GM12878 (cell line): Measurements from ENCODE around the gene NT5DC3. TPM values are rescaled to one million over a fixed set of nuclear protein-coding genes. Genes with fewer than 3 reads are reported as not detected.

Experiments used
- ATAC-seq: fragments of 200-7000 bp; cut with Tn5 transposase; 3 replicates; pipeline ENCODE4 v1.9.1; 2020; ENCODE audit warnings: mild to moderate bottlenecking, moderate library complexity
- BruUV-seq: library from RNA; stranded (reverse); fragments of 400-500 nt; replicated peaks from 2 replicates; lab custom pipeline; 2021; lab: Mats Ljungman, UMichigan
- CTCF ChIA-PET: fragments of 300-600 bp; sonication (Branson Sonifier 250); formaldehyde crosslinking; extraction: SDS; loops from one replicate; lab custom pipeline; 2021; ENCODE audit warnings: inconsistent platforms; lab: Yijun Ruan, JAX
- POLR2A ChIA-PET: fragments of 350-600 bp; formaldehyde crosslinking; extraction: SDS; loops from one replicate; lab custom pipeline; 2021; ENCODE audit warnings: inconsistent platforms; lab: Charles Lee
- RAD21 ChIA-PET: fragments of 300-600 bp; sonication (Branson Sonifier 250); formaldehyde crosslinking; loops from one replicate; lab custom pipeline; 2023; ENCODE audit warnings: antibody characterized with exemption; ENCODE audit not compliant: unreplicated experiment; lab: Charles Lee
- SMC1A ChIA-PET: fragments of 300-600 bp; sonication (Branson Sonifier 250); formaldehyde crosslinking; loops from one replicate; lab custom pipeline; 2023; ENCODE audit not compliant: unreplicated experiment, uncharacterized antibody; lab: Charles Lee
- DNase-seq: peaks from one replicate; pipeline ENCODE4 v3.0.0-alpha.2; 2011; ENCODE audit warnings: low read depth, low spot score
- FAIRE-seq: peaks from 3 replicates; lab custom pipeline; 2011; peaks lifted over from hg19 to GRCh38; lab: Jason Lieb, UNC
- H2AFZ ChIP-seq: 2 replicates; pipeline ENCODE4 v1.6.0; 2011; ENCODE audit warnings: low read depth, low read length, control low read depth; ENCODE audit not compliant: control insufficient read depth
- H3K27ac ChIP-seq: 2 replicates; pipeline ENCODE4 v1.5.1; 2011; ENCODE audit warnings: control low read depth; ENCODE audit not compliant: control insufficient read depth, insufficient read depth
- H3K27me3 ChIP-seq, 2 experiments: replicated peaks in 1 of 2; 2 replicates each; pipeline versions ENCODE4 v1.6.0 to v1.6.1; 2011; ENCODE audit warnings: low read length in 1 of 2; ENCODE audit not compliant: control insufficient read depth in 2 of 2, insufficient read depth in 2 of 2
- H3K36me3 ChIP-seq, 2 experiments: 2 replicates each; pipeline ENCODE4 v1.5.1; 2011; ENCODE audit warnings: low read length in 1 of 2; ENCODE audit not compliant: control insufficient read depth in 2 of 2, insufficient read depth in 2 of 2
- H3K4me1 ChIP-seq: 2 replicates; pipeline ENCODE4 v1.6.1; 2011; ENCODE audit warnings: mild to moderate bottlenecking, low read length, moderate library complexity, mixed read lengths; ENCODE audit not compliant: control insufficient read depth, insufficient read depth
- H3K4me2 ChIP-seq: 2 replicates; pipeline ENCODE4 v1.6.0; 2011; ENCODE audit warnings: control low read depth; ENCODE audit not compliant: control insufficient read depth, insufficient read depth
- H3K4me3 ChIP-seq: fragments of 200-600 bp; sonication (generic); 2 replicates; pipeline ENCODE4 v1.5.1; 2016
- H3K79me2 ChIP-seq: 2 replicates; pipeline ENCODE4 v1.6.0; 2011; ENCODE audit warnings: low read length; ENCODE audit not compliant: control insufficient read depth, insufficient read depth
- H3K9ac ChIP-seq: 2 replicates; pipeline ENCODE4 v1.8.0; 2011; ENCODE audit warnings: low read length, control low read depth, mixed read lengths; ENCODE audit not compliant: control insufficient read depth, insufficient read depth
- H3K9me3 ChIP-seq: replicated peaks from 3 replicates; pipeline ENCODE4 v1.5.1; 2011; ENCODE audit warnings: mild to moderate bottlenecking, low read length; ENCODE audit not compliant: control insufficient read depth, insufficient read depth
- H4K20me1 ChIP-seq: 2 replicates; pipeline ENCODE4 v1.6.0; 2011; ENCODE audit not compliant: control insufficient read depth, insufficient read depth
- E2F8 ChIP-seq: fragments of 450-650 bp; IDR thresholded peaks from 2 replicates; pipeline ENCODE4 v1.6.1; 2018; ENCODE audit warnings: mild to moderate bottlenecking, low read depth, moderate library complexity; ENCODE audit not compliant: partially characterized antibody
- MAX ChIP-seq: IDR thresholded peaks from 2 replicates; pipeline ENCODE4 v1.6.1; 2012; ENCODE audit warnings: low read depth, low read length, improper control_type of control experiment
- NKRF ChIP-seq: fragments of 450-650 bp; conservative IDR thresholded peaks from 2 replicates; pipeline ENCODE4 v1.6.1; 2017; ENCODE audit warnings: mild to moderate bottlenecking, moderate library complexity
- PAX8 ChIP-seq: fragments of 450-650 bp; IDR thresholded peaks from 2 replicates; pipeline ENCODE4 v1.6.1; 2017; ENCODE audit warnings: mild to moderate bottlenecking, moderate library complexity
- SREBF1 ChIP-seq: IDR thresholded peaks from 2 replicates; pipeline ENCODE4 v1.6.1; 2012; ENCODE audit warnings: mild to moderate bottlenecking, low read length
- SREBF2 ChIP-seq: IDR thresholded peaks from 2 replicates; pipeline ENCODE4 v1.6.1; 2012; ENCODE audit warnings: mild to moderate bottlenecking, low read length
- TAF1 ChIP-seq: IDR thresholded peaks from 2 replicates; pipeline ENCODE4 v1.6.1; 2011; ENCODE audit warnings: mild to moderate bottlenecking, low read depth, low read length, borderline replicate concordance
- ZBTB11 ChIP-seq: fragments of 450-650 bp; formaldehyde crosslinking; IDR thresholded peaks from 2 replicates; pipeline ENCODE4 v1.5.0; 2022; ENCODE audit warnings: mild to moderate bottlenecking, missing genetic modification characterization
- WGBS: methylation state at CpG from one replicate; pipeline ENCODE4 v1.1.6; 2016; ENCODE audit warnings: low lambda C conversion rate; ENCODE audit not compliant: insufficient replicate concordance, insufficient coverage; ENCODE audit errors: missing lambda C conversion rate; 5-methylcytosine and 5-hydroxymethylcytosine counted together
- in situ Hi-C: fragments of 300-500 bp; cut with MboI; formaldehyde crosslinking; loops from 9 replicates; pipeline ENCODE4 v1.14.3; 2018; ENCODE audit warnings: mixed read lengths
- intact Hi-C: fragments of 100-400 bp; cut with micrococcal nuclease; formaldehyde crosslinking; loops from one replicate; pipeline ENCODE4 v1.14.2; 2022; ENCODE audit not compliant: unreplicated experiment
- polyA plus RNA-seq, 11 experiments: library from polyadenylated mRNA; depleted of rRNA in 4 of 11; unstranded in 6 of 11; stranded (reverse) in 5 of 11; fragments of >200 nt; fragmentation: Nextera tagmentation in 4 of 11; fragmentation: Illumina TruSeq in 1 of 11; extraction: Ambion mirVana in 4 of 11; extraction: Trizol in 1 of 11; gene quantifications; 1 replicate in 1 of 11; 2 replicates in 10 of 11; pipeline versions ENCODE4 v1.2.1 to v1.2.3, GENCODE V29; 2011 to 2016; ENCODE audit warnings: inconsistent platforms in 2 of 11, missing spikeins in 2 of 11, low read depth in 1 of 11
- total RNA-seq, 4 experiments: library from RNA; depleted of rRNA in 3 of 4; stranded (reverse); fragments of >200 nt in 3 of 4; fragmentation: Illumina TruSeq in 1 of 4; extraction: Trizol in 1 of 4; gene quantifications; 2 replicates each; pipeline versions ENCODE4 v1.2.1 to v1.2.3, GENCODE V29; 2013 to 2021

The NT5DC3 gene
- total and polyA plus RNA-seq, 10 of the 15 experiments (the other 5 are each of a cell fraction or from before 2014, with no cell fraction given), result 2.0 to 12.4 (median 5.9) TPM

GRCh38 chr12:103755425-103755824, 85.6 kb downstream of the NT5DC3 start:
- RAD21 ChIA-PET, result no interaction called here
- Histone ChIP-seq H3K9me3 (no peaks in the 10 kb centered on the region), H2AFZ (no peak overlapping the region), H3K9ac (no peak overlapping the region), H3K27me3 (no peaks in the 10 kb centered on the region), H3K4me2 (no peak overlapping the region), H3K79me2 (no peaks in the 10 kb centered on the region), H3K4me3 (no peak overlapping the region), H3K27ac (no peak overlapping the region), H3K36me3 (no peaks in the 10 kb centered on the region), H3K4me1 (no peaks in the 10 kb centered on the region), H4K20me1 (no peaks in the 10 kb centered on the region)
- TF ChIP-seq TAF1 (no peak), MAX (no peak), SREBF1 (no peak), NKRF (no peak), SREBF2 (no peak), E2F8 (no peak), PAX8 (no peak), ZBTB11 (CRISPR knock-in tag) (no peak)
- BruUV-seq, result no TSS peak
- CTCF ChIA-PET, result no interaction called here
- intact Hi-C loops, result no loop called here
- POLR2A ChIA-PET, result no interaction called here
- no peak for FAIRE-seq
- no peak for DNase-seq
- WGBS, result 62% methylated on average over 3 of the region's 3 CpGs
- no peak for ATAC-seq
- SMC1A ChIA-PET, result no interaction called here
- in situ Hi-C loops, result no loop called here
